GM18870 (cell line): Measurements from ENCODE around the gene NBPF19.
"Not testable (repeated sequence)": the region's sequence is repeated elsewhere in the genome, so short reads cannot be mapped to it uniquely, and the experiment has no call there.

Experiments
- ATAC-seq: cut with Tn5 transposase; IDR thresholded peaks from one replicate; pipeline ENCODE4 v1.9.1; 2021; ENCODE audit warnings: moderate library complexity; ENCODE audit not compliant: unreplicated experiment

NBPF19 gene

GRCh38 chr1:149474745-149475144, at the start of gene NBPF19:
NBPF19 (plus strand) TSS chr1:149475045; CDS start chr1:149475933, 888 bp downstream.
- not testable (repeated sequence) for ATAC-seq

- ATAC-seq, result not testable (repeated sequence)
Measured at GRCh38 chr1:149428317-149428716, 46.5 kb upstream of the NBPF19 start.

- ATAC-seq, result not testable (repeated sequence)
Measured at GRCh38 chr1:149445451-149445850, 29.4 kb upstream of the NBPF19 start.

GRCh38 chr1:149452196-149452595, 22.6 kb upstream of the NBPF19 start:
- not testable (repeated sequence) for ATAC-seq

GRCh38 chr1:149452652-149453051, 22.2 kb upstream of the NBPF19 start:
- not testable (repeated sequence) for ATAC-seq

GRCh38 chr1:149558350-149558825, 83.5 kb downstream of the NBPF19 start:
- not testable (repeated sequence) for ATAC-seq

GRCh38 chr1:149561806-149562205, 87.0 kb downstream of the NBPF19 start:
- ATAC-seq, result not testable (repeated sequence)

- not testable (repeated sequence) for ATAC-seq
Measured at GRCh38 chr1:149565485-149565884, 90.6 kb downstream of the NBPF19 start.

GRCh38 chr1:149572763-149573162, 97.9 kb downstream of the NBPF19 start:
- not testable (repeated sequence) for ATAC-seq

GRCh38 chr1:149585592-149585991, 110.7 kb downstream of the NBPF19 start:
- not testable (repeated sequence) for ATAC-seq
